ENCODE results near the gene ITPKB. TPM values are rescaled to one million over a fixed set of nuclear protein-coding genes. Genes with fewer than 3 reads are reported as not detected.

ITPKB gene
- total RNA-seq, 1 donor from 2014 or later, result 1.6 TPM

DNA sequence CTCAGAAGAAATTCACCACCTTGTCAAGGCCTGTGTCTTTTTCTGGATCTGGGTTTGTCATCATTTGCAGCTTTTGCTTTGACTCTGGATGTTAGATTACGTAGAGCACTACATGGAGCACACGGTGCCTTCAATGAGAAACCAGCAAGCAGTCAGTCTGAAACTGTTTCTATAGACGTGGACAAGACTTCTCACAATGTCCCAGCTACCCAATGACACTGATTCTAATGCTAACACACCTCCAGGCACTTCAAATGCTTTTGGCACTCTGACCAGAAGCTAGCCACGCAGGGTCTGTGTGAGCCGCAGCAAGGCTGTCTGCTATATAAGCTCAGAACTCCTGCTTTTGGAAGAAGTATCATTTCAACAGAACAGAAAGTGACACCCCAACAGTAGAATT is 38.2 kb downstream of the ITPKB start:
- TF ChIP-seq CTCF (IDR thresholded peaks at IDR 0.05) (no peak), EZH2 (IDR thresholded peaks at IDR 0.05) (no peak), EZH2phosphoT487 (IDR thresholded peaks at IDR 0.05) (no peak)
- no peak overlapping the region for H3K9ac ChIP-seq
- peaks cover 11% of the 10 kb centered on the region for H3K27me3 ChIP-seq
- peaks cover 11% of the 10 kb centered on the region for H3F3A ChIP-seq (ENCODE audit: low read depth)
- H3K27me3 Mint-ChIP-seq (ENCODE audit: insufficient read depth, low read depth), result peaks cover 4% of the 10 kb centered on the region
- no peak overlapping the region for H3K4me3 ChIP-seq
- no peaks in the 10 kb centered on the region for H3K9me3 Mint-ChIP-seq
- no peaks in the 10 kb centered on the region for H3K36me3 ChIP-seq
- H3K79me2 ChIP-seq (ENCODE audit: low read depth), result no peaks in the 10 kb centered on the region
- H4K20me1 ChIP-seq (ENCODE audit: low read depth), result no peaks in the 10 kb centered on the region
- no peaks in the 10 kb centered on the region for H3K4me1 ChIP-seq
- H3K4me1 Mint-ChIP-seq, result peaks cover 35% of the 10 kb centered on the region
- peaks cover 6% of the 10 kb centered on the region for H3K36me3 Mint-ChIP-seq
- no peak overlapping the region for H3K4me3 Mint-ChIP-seq
- H3K27ac Mint-ChIP-seq, result no peak overlapping the region
- H3K4me2 ChIP-seq, result no peak overlapping the region
- H2AFZ ChIP-seq (replicated peaks), result no peak overlapping the region
- no peak for DNase-seq (ENCODE audit: low spot score)
- H3K27ac ChIP-seq, result no peak overlapping the region
- no peaks in the 10 kb centered on the region for H3K9me3 ChIP-seq (ENCODE audit: low read depth)

DNA sequence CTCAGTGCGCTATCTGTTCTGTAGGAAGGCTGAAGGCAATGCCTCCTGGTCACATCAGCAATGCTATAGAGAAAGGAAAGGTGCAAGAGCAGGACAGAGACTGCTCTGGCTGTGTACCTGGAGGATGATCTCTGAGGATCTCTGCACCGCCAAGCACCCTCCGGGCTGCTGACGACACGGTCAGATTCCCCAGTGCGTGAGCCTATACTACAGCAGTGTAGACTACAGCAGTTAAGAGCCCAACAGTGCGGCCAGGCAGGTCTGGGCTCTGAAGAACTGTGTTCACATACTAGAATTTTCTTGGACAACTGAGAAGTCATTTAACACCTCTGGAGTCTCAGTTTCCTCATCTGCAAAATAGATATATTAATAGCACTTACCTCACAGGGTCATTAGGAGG is 39.9 kb downstream of the ITPKB start:
- no peak overlapping the region for H3K4me3 ChIP-seq
- peaks cover 4% of the 10 kb centered on the region for H3K27me3 ChIP-seq
- no peaks in the 10 kb centered on the region for H3K9me3 ChIP-seq (ENCODE audit: low read depth)
- no peak overlapping the region for H3K27ac ChIP-seq
- H3K9ac ChIP-seq, result no peak overlapping the region
- Mint-ChIP-seq H3K4me3 (no peak overlapping the region), H3K36me3 (peaks cover 5% of the 10 kb centered on the region), H3K9me3 (no peaks in the 10 kb centered on the region), H3K4me1 (peaks cover 32% of the 10 kb centered on the region), H3K27me3 (ENCODE audit: insufficient read depth, low read depth) (peaks cover 3% of the 10 kb centered on the region), H3K27ac (peak overlapping the region; percentile 37)
- no peaks in the 10 kb centered on the region for H3K4me1 ChIP-seq
- no peak for DNase-seq (ENCODE audit: low spot score)
- no peaks in the 10 kb centered on the region for H4K20me1 ChIP-seq (ENCODE audit: low read depth)
- no peaks in the 10 kb centered on the region for H3K79me2 ChIP-seq (ENCODE audit: low read depth)
- H2AFZ ChIP-seq (replicated peaks), result no peak overlapping the region
- H3K4me2 ChIP-seq, result no peak overlapping the region
- TF ChIP-seq EZH2phosphoT487 (IDR thresholded peaks at IDR 0.05) (no peak), EZH2 (IDR thresholded peaks at IDR 0.05) (no peak), CTCF (IDR thresholded peaks at IDR 0.05) (no peak)
- no peaks in the 10 kb centered on the region for H3K36me3 ChIP-seq
- peaks cover 4% of the 10 kb centered on the region for H3F3A ChIP-seq (ENCODE audit: low read depth)

- H3K36me3 ChIP-seq, result no peaks in the 10 kb centered on the region
- peaks cover 5% of the 10 kb centered on the region for H3K36me3 Mint-ChIP-seq
- no peaks in the 10 kb centered on the region for H3K9me3 ChIP-seq (ENCODE audit: low read depth)
- no peaks in the 10 kb centered on the region for H3K9me3 Mint-ChIP-seq
- peak overlapping the region; percentile 37 for H3K27ac Mint-ChIP-seq
- no peak overlapping the region for H2AFZ ChIP-seq (replicated peaks)
- H4K20me1 ChIP-seq (ENCODE audit: low read depth), result no peaks in the 10 kb centered on the region
- no peak overlapping the region for H3K9ac ChIP-seq
- H3K4me1 ChIP-seq, result no peaks in the 10 kb centered on the region
- H3K4me2 ChIP-seq, result no peak overlapping the region
- DNase-seq (ENCODE audit: low spot score), result no peak
- no peak for TF ChIP-seq EZH2 (IDR thresholded peaks at IDR 0.05)
- TF ChIP-seq EZH2phosphoT487 (IDR thresholded peaks at IDR 0.05), result no peak
- TF ChIP-seq CTCF (IDR thresholded peaks at IDR 0.05), result no peak
- H3K4me3 ChIP-seq, result no peak overlapping the region
- no peaks in the 10 kb centered on the region for H3K79me2 ChIP-seq (ENCODE audit: low read depth)
- H3K27me3 Mint-ChIP-seq (ENCODE audit: insufficient read depth, low read depth), result peaks cover 3% of the 10 kb centered on the region
- H3K27me3 ChIP-seq, result no peaks in the 10 kb centered on the region
- no peak overlapping the region for H3K4me3 Mint-ChIP-seq
- no peaks in the 10 kb centered on the region for H3F3A ChIP-seq (ENCODE audit: low read depth)
- H3K27ac ChIP-seq, result no peak overlapping the region
- H3K4me1 Mint-ChIP-seq, result peaks cover 27% of the 10 kb centered on the region
Measured at GRCh38 chr1:226698659-226699058, 40.4 kb downstream of the ITPKB start.
